ENCODE measurements around the gene CBARP. TPM values are rescaled to one million over a fixed set of nuclear protein-coding genes. Genes with fewer than 3 reads are reported as not detected.
"Not testable (repeated sequence)": the region's sequence is repeated elsewhere in the genome, so short reads cannot be mapped to it uniquely, and the experiment has no call there.

The CBARP gene
- total RNA-seq, 4 donors from 2014 or later = 0.38 to 1.6 (median 1.2) TPM

DNA sequence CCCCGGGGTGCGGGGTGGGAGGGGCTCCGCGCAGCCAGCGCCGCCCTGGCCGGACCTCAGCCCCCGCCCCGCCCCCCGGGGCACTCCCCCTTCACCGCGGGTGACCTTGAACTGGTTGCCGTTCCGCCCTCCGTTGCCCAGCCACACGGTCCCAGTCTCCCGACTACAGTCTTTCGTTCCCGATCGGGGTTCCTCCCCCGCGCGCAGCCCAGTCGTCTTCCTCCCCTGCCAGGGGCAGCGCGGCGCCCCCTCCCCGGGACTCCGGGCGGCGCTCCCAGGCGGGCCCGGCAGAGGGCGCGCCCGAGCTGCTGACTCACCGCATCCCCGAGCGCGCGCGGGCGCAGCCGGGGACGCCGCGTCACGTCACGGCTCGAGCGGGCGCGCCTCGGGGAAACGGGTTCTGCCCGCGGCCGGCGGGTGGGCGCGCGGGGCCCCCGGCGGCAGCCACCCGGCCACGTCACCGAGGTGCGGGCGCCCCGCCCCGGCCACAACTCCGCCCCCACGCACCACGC, 11.0 kb upstream of the CBARP start:
- TF ChIP-seq, protein P1, sequence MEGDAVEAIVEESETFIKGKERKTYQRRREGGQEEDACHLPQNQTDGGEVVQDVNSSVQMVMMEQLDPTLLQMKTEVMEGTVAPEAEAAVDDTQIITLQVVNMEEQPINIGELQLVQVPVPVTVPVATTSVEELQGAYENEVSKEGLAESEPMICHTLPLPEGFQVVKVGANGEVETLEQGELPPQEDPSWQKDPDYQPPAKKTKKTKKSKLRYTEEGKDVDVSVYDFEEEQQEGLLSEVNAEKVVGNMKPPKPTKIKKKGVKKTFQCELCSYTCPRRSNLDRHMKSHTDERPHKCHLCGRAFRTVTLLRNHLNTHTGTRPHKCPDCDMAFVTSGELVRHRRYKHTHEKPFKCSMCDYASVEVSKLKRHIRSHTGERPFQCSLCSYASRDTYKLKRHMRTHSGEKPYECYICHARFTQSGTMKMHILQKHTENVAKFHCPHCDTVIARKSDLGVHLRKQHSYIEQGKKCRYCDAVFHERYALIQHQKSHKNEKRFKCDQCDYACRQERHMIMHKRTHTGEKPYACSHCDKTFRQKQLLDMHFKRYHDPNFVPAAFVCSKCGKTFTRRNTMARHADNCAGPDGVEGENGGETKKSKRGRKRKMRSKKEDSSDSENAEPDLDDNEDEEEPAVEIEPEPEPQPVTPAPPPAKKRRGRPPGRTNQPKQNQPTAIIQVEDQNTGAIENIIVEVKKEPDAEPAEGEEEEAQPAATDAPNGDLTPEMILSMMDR (IDR thresholded peaks at IDR 0.05) = peak; percentile 62 to 98 (median 93)
- no peak for TF ChIP-seq POLR2A (IDR thresholded peaks at IDR 0.05)
- intact Hi-C loops (cut with DNase I) = no loop called here
- 0 to 2% methylated on average over 8 to 11 of the region's 74 CpGs for WGBS, 2 donors
- peak overlapping the region; percentile 73 to 98 (median 90) for H3K4me3 ChIP-seq
- H3K4me1 ChIP-seq = peaks cover 47 to 79% (median 59%) of the 10 kb centered on the region in 3 donors
- H3K36me3 ChIP-seq = peaks cover 2 to 33% (median 8%) of the 10 kb centered on the region in 3 donors
- H3K27ac ChIP-seq = peak overlapping the region; percentile 96 to 100 (median 100)
- DNase-seq = no peak
- no peaks in the 10 kb centered on the region for H3K27me3 ChIP-seq
- no peaks in the 10 kb centered on the region for H3K9me3 ChIP-seq

DNA sequence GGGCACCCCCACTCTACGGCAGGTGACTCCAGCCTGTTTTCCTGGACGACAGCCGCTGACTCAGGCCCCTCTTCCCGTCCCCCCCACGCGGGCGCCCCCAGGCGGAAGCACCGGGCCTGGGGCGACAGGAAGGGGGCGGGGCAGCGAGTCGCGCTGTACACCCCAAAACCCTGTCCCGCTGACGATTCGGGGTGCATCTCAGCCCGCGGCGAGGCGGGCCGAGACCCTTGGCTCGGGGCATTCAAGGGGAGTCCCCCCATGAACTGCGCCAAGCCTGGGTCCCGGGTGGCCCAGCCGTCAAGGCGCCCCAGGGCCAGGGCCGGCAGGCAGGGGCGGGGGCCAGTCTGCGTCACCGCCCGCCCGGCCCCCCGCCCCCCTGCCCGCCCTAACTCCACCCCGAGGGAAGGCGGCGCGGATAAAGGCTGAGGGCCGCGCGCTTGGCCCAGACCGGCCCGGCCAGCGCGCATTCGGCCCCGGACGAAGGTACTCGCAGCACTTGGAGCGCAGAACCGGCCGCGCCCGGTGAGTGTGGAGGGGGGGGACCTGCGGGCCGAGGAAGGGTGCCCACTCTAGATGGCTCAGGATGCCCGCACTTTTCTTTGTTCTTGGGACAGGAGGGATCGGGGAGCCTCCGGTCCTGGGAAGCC, 10.5 kb upstream of the CBARP start, which contains the start of gene MIDN:
MIDN (plus strand) TSS at position 445 of the 647 bp plus-strand sequence. CDS start 1,714 bp downstream, outside the sequence.
- Histone ChIP-seq H3K36me3 (peaks cover 0 to 35% (median 8%) of the 10 kb centered on the region in 3 donors), H3K27me3 (no peaks in the 10 kb centered on the region), H3K27ac (peak within 1 kb of the TSS; percentile 96 to 100 (median 100)), H3K9me3 (no peaks in the 10 kb centered on the region), H3K4me3 (peak within 1 kb of the TSS; percentile 73 to 98 (median 90)), H3K4me1 (peaks cover 49 to 79% (median 59%) of the 10 kb centered on the region in 3 donors)
- DNase-seq = no peak
- intact Hi-C loops (cut with DNase I) = no loop called here
- TF ChIP-seq, protein P1 (IDR thresholded peaks at IDR 0.05) = peak in 3 of 6 experiments; percentile 21 to 32 (median 21)
- TF ChIP-seq POLR2A (IDR thresholded peaks at IDR 0.05) = peak in 3 of 4 donors; percentile 32 to 91 (median 85)
- 0% methylated on average over 3 to 9 of the region's 60 CpGs for WGBS, 2 donors

DNA sequence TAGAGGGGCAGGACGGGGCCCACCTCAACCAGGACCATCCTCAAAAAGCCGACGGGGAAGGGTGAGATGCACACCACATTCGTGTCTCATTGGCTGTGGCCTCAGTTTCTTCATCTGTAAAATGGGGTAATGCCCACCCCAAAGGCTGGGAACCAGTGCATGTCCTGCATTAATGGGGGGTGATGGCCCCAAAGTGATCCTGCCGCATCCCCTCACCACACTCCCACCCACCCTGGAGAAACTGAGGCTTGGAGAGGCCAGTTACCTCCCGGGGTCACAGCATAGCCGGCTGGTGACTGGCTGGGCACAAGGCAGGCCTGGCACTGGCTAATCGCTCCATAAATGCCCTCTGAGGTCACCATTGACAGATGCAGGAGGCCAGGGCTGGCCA, 9.9 kb upstream of the CBARP start:
- H3K27ac ChIP-seq = peak overlapping the region; percentile 96 to 100 (median 100)
- peak overlapping the region; percentile 73 to 98 (median 90) for H3K4me3 ChIP-seq
- DNase-seq = no peak
- no peaks in the 10 kb centered on the region for H3K27me3 ChIP-seq
- TF ChIP-seq, protein P1 (IDR thresholded peaks at IDR 0.05) = no peak
- no peak for TF ChIP-seq POLR2A (IDR thresholded peaks at IDR 0.05)
- peaks cover 0 to 38% (median 8%) of the 10 kb centered on the region in 3 donors for H3K36me3 ChIP-seq
- intact Hi-C loops (cut with DNase I) = no loop called here
- no peaks in the 10 kb centered on the region for H3K9me3 ChIP-seq
- peaks cover 53 to 79% (median 57%) of the 10 kb centered on the region in 3 donors for H3K4me1 ChIP-seq
- 70 to 72% methylated on average over 5 of the region's 8 CpGs for WGBS, 2 donors

DNA sequence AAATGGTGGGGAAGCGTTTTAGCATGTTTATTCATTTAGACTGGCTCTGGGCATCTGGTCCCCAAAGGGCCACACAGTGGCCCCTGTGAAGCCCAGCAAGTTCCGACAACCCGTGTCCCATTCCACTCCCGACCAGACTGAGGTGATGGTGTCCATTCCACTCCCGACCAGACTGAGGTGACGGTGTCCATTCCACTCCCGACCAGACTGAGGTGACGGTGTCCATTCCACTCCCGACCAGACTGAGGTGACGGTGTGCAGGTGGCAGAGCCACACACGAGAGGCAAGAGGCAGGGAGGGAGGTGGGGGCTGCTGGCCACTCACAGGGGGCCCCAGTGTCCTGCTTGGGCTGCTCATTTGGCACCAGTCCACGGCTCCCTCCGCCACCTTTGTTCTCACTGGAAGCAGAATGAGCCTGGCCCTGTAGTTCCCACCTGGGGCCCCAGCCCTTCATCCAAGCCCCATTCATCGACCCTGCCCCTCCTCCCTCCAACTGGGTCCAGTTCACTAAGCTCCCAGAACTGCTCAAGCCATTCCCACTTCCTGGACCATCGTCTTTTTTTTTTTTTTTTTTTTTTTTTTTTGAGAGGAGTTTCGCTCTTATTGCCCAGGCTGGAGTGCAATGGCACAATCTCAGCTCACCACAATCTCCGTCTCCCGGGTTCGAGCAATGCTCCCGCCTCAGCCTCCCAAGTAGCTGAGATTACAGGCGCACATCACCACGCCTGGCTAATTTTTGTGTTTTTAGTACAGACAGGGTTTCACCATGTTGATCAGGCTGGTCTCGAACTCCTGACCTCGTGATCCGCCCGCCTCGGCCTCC, 8.7 kb upstream of the CBARP start:
- intact Hi-C loops (cut with DNase I); DNase-seq: not testable (repeated sequence)
- peaks cover 54 to 77% (median 54%) of the 10 kb centered on the region in 3 donors for H3K4me1 ChIP-seq

DNA sequence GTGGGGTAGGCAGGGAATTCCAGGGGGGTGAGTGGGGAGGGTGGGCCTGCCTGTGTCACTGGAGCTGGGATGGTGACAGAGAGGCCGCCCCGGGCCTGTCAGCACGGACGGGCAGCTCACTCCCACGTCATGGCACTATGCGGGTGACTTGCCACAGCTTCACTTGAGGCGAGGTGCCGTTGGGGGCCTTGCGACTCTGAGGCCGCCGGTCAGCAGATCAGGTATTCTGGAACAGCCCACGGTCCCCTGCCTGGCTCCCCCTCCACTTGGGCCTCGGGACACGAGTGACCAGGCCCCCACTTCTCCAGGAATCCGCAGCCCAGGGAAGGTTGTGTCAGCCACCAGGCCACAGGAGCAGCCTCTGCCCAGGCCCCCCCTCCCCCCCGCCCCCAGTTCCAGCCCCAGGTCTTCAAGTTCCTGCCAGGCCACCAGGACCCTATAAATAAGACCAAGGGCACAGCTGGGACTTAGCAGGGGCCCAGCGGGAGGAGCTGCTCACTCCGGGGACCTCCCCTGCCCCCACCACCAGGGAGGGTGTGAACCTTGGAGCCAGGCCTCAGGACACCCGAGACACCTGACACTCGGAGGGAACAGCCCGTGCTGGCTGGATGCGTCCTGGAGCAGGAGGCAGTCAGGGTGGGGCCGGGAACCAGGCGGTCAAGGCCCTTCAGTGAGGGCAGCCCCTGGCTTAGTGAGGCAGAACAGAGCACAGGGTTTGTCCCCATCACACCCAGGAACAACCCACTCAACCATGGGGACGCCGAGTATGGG, 7.9 kb upstream of the CBARP start:
- Histone ChIP-seq H3K27me3 (no peaks in the 10 kb centered on the region), H3K4me1 (peaks cover 61 to 77% (median 61%) of the 10 kb centered on the region in 3 donors), H3K9me3 (no peaks in the 10 kb centered on the region), H3K27ac (peak overlapping the region; percentile 90 to 100 (median 98)), H3K4me3 (peak overlapping the region in 3 of 4 donors; percentile 38 to 60 (median 43)), H3K36me3 (peaks cover 0 to 23% (median 0%) of the 10 kb centered on the region in 3 donors)
- WGBS, 2 donors = 33% methylated on average over 14 of the region's 26 CpGs; no CpG with 5 or more reads in 1 of the 2 donors
- intact Hi-C loops (cut with DNase I) = loop anchor here (2.0 kb wide), 1 partner anchor 21 kb away; no protein-coding TSS in a partner anchor
- no peak for DNase-seq
- TF ChIP-seq, protein P1 (IDR thresholded peaks at IDR 0.05) = no peak
- TF ChIP-seq POLR2A (IDR thresholded peaks at IDR 0.05) = no peak

More for the DNA sequence above, 8.7 kb upstream of the CBARP start:
- Histone ChIP-seq H3K36me3 (peaks cover 0 to 31% (median 2%) of the 10 kb centered on the region in 3 donors), H3K27ac (peak overlapping the region; percentile 90 to 100 (median 98)), H3K4me3 (peak overlapping the region in 1 of 4 donors; percentile 2)
- not testable (repeated sequence) for H3K27me3 ChIP-seq, H3K9me3 ChIP-seq
- WGBS, 2 donors = 68 to 77% methylated on average over 15 to 19 of the region's 27 CpGs
